ENCODE measurements around the gene CCR5AS.
A peak's percentile ranks its signal among the peaks of the same experiment; 100 is the strongest.

CCR5AS gene

DNA sequence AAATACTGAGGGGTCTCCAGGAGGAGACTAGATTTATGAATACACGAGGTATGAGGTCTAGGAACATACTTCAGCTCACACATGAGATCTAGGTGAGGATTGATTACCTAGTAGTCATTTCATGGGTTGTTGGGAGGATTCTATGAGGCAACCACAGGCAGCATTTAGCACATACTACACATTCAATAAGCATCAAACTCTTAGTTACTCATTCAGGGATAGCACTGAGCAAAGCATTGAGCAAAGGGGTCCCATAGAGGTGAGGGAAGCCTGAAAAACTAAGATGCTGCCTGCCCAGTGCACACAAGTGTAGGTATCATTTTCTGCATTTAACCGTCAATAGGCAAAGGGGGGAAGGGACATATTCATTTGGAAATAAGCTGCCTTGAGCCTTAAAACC is 31.6 kb downstream of the CCR5AS start:
- DNase-seq: no peak

DNA sequence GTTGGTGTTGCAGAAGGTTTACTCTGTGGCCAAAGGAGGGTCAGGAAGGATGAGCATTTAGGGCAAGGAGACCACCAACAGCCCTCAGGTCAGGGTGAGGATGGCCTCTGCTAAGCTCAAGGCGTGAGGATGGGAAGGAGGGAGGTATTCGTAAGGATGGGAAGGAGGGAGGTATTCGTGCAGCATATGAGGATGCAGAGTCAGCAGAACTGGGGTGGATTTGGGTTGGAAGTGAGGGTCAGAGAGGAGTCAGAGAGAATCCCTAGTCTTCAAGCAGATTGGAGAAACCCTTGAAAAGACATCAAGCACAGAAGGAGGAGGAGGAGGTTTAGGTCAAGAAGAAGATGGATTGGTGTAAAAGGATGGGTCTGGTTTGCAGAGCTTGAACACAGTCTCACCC is 32.1 kb downstream of the CCR5AS start:
- DNase-seq: no peak

DNA sequence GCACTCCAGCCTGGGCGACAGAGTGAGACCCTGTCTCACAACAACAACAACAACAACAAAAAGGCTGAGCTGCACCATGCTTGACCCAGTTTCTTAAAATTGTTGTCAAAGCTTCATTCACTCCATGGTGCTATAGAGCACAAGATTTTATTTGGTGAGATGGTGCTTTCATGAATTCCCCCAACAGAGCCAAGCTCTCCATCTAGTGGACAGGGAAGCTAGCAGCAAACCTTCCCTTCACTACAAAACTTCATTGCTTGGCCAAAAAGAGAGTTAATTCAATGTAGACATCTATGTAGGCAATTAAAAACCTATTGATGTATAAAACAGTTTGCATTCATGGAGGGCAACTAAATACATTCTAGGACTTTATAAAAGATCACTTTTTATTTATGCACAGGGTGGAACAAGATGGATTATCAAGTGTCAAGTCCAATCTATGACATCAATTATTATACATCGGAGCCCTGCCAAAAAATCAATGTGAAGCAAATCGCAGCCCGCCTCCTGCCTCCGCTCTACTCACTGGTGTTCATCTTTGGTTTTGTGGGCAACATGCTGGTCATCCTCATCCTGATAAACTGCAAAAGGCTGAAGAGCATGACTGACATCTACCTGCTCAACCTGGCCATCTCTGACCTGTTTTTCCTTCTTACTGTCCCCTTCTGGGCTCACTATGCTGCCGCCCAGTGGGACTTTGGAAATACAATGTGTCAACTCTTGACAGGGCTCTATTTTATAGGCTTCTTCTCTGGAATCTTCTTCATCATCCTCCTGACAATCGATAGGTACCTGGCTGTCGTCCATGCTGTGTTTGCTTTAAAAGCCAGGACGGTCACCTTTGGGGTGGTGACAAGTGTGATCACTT is 34.1 kb downstream of the CCR5AS start:
- DNase-seq: no peak

DNA sequence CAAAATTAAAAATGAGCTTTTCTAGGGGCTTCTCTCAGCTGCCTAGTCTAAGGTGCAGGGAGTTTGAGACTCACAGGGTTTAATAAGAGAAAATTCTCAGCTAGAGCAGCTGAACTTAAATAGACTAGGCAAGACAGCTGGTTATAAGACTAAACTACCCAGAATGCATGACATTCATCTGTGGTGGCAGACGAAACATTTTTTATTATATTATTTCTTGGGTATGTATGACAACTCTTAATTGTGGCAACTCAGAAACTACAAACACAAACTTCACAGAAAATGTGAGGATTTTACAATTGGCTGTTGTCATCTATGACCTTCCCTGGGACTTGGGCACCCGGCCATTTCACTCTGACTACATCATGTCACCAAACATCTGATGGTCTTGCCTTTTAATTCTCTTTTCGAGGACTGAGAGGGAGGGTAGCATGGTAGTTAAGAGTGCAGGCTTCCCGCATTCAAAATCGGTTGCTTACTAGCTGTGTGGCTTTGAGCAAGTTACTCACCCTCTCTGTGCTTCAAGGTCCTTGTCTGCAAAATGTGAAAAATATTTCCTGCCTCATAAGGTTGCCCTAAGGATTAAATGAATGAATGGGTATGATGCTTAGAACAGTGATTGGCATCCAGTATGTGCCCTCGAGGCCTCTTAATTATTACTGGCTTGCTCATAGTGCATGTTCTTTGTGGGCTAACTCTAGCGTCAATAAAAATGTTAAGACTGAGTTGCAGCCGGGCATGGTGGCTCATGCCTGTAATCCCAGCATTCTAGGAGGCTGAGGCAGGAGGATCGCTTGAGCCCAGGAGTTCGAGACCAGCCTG is 35.1 kb downstream of the CCR5AS start:
- DNase-seq: no peak

DNA sequence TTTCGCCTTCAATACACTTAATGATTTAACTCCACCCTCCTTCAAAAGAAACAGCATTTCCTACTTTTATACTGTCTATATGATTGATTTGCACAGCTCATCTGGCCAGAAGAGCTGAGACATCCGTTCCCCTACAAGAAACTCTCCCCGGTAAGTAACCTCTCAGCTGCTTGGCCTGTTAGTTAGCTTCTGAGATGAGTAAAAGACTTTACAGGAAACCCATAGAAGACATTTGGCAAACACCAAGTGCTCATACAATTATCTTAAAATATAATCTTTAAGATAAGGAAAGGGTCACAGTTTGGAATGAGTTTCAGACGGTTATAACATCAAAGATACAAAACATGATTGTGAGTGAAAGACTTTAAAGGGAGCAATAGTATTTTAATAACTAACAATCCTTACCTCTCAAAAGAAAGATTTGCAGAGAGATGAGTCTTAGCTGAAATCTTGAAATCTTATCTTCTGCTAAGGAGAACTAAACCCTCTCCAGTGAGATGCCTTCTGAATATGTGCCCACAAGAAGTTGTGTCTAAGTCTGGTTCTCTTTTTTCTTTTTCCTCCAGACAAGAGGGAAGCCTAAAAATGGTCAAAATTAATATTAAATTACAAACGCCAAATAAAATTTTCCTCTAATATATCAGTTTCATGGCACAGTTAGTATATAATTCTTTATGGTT is 35.9 kb downstream of the CCR5AS start, which contains the start of gene CCR5:
Gene CCR5, plus strand, starts transcription at position 108 of the 680 bp plus-strand sequence. CDS start 1,957 bp downstream, outside the sequence.
- DNase-seq: no peak

DNA sequence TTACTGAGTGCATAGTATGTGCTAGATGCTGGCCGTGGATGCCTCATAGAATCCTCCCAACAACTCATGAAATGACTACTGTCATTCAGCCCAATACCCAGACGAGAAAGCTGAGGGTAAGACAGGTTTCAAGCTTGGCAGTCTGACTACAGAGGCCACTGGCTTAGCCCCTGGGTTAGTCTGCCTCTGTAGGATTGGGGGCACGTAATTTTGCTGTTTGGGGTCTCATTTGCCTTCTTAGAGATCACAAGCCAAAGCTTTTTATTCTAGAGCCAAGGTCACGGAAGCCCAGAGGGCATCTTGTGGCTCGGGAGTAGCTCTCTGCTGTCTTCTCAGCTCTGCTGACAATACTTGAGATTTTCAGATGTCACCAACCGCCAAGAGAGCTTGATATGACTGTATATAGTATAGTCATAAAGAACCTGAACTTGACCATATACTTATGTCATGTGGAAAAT is 37.2 kb downstream of the CCR5AS start:
- DNase-seq: no peak

DNA sequence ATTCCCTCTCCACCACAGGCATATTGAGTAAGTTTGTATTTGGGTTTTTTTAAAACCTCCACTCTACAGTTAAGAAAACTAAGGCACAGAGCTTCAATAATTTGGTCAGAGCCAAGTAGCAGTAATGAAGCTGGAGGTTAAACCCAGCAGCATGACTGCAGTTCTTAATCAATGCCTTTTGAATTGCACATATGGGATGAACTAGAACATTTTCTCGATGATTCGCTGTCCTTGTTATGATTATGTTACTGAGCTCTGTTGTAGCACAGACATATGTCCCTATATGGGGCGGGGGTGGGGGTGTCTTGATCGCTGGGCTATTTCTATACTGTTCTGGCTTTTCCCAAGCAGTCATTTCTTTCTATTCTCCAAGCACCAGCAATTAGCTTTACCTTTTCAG is 37.7 kb downstream of the CCR5AS start:
- no peak for DNase-seq

DNA sequence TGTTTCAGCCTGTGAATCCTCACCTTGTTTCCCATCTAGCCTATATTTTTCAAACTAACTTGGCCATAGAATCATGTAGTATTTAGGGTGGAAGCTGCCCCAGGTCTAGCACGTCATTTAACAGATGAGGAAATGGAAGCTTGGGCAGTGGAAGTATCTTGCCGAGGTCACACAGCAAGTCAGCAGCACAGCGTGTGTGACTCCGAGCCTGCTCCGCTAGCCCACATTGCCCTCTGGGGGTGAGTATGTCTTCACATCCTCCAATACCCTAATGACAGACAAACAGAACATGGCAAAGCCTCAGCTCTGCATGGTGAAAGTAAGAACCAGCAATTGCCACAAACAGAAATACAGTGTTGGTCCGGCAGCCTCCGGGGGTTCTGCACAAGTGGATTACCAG is 38.3 kb downstream of the CCR5AS start:
- DNase-seq: peak; percentile 68

DNA sequence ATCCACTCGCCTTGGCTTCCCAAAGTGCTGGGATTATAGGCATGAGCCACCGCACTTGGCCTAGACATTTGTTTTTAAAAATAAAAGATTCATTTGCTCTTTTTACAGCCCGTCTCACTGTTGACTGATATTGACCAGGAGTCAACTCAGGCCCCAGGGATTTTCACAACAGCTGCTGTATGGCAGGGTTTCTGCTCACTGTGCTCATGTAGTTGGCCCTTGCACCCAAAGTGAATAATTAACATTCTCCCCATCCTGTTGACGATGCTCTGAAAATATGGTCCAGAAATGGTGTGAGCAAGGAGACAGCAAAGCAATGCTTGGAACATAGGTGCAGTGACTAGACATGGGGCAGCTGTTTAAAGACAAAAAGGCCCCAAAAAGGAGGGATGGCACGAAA is 39.1 kb downstream of the CCR5AS start:
- DNase-seq: no peak

DNA sequence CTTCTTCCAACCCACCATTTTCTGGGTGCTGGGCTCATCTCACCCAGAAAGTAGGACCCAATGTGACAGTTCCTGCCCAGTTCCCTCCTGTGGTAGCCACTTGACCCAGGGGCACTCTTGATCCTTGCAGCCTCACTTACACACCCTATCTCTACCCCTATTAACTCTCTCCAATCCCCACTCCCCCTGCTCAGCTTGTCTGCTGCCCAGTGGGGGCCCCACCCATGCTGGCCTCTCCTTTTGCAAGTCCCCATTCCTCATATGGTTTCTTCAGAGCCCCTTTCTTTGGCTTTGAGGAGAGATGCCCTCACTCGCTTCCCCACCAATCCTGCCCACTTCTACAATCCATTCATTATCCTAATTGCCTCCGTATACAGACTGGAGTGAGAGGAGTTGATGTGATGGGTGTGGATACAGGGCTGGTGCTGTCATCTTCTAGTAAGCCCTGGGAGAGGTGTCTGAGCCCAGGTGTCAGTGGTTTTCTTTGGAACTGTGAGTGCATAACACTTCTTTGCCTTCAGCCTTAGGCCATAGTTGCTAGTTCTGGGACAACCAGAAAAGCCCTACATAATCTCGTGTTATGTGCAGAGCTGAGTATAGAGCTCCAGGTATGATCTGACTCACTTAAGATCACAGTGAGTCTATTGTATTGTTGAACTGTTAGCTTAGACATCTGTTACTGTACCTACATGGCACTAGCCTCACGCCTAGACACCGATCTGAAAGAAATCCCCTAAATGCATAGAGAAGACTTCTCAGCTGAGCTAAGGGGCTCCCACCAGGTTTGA is 40.9 kb downstream of the CCR5AS start:
- no peak for DNase-seq

DNA sequence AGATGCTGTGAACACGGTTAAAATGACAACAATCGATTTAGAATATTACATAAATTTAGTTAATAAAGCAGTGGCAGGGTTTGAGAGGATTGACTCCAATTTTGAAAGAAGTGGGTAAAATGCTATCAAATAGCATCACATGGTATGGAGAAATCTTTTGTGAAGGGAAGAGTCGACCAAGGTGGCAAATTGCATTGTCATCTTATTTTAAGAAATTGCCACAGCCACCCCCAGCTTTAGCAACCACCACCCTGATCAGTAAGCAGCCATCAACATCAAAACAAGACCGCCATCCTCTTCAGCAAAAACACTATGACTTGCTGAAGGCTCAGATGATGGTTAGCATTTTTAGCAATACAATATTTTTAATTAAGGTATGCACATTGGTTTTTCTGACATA is 41.8 kb downstream of the CCR5AS start:
- no peak for DNase-seq

DNA sequence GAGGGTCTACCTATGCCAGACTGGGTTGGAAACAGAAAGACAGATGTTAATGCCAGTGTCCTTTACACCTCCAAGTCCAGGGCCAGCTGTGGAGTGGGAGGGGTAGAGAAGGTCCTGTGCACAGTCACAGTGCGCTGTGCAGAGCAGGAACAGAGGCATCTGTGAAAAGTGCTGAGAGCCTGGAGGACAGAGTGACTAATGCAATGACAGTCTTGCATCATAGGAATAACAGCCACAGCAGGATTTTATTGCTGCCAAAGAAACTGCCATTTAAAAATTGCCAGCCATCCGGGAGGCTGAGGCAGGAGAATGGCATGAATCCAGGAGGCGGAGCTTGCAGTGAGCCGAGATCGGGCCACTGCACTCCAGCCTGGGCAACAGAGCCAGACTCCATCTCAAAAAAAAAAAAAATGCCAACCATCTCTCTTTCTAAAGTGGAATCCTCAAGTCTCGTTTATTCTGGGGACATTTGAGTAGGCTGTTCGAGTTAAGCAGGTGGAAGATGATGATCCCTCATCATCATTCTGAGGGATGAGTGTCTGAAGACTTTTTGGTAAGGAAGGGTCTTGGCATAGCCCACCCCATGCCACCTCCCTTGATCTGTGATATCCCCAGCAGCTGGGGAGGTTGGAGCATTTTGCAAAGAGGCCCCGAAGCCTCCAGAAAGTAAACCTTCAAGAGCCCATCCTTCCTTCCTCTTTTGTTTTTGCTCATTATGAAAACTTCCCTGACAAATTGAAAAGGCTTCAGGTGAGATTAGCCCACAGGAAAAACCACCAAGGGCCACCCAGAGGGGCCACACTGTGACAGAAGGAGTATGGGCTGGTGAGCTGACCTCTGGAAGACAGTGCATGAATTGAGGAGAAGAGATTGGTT is 45.2 kb downstream of the CCR5AS start:
- DNase-seq: no peak

DNA sequence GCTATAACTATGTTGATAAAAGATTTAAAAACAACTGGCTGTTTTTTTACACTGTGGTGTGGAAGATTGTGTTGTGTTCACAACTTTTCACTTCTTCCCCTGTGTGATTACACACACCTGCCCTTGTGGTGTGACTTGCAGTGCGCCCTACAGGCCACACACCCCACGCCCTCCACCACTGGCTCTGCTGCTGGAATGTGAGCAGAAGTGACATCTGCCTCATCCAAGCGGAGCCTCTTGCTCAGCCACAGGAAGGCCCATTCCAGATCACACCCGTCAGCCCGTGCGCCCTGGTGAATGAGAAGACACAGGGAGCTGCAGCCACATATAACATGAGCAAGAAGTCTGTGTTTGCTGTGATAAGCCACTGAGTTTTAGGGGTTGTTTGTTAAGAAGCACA is 46.0 kb downstream of the CCR5AS start:
- DNase-seq: no peak

DNA sequence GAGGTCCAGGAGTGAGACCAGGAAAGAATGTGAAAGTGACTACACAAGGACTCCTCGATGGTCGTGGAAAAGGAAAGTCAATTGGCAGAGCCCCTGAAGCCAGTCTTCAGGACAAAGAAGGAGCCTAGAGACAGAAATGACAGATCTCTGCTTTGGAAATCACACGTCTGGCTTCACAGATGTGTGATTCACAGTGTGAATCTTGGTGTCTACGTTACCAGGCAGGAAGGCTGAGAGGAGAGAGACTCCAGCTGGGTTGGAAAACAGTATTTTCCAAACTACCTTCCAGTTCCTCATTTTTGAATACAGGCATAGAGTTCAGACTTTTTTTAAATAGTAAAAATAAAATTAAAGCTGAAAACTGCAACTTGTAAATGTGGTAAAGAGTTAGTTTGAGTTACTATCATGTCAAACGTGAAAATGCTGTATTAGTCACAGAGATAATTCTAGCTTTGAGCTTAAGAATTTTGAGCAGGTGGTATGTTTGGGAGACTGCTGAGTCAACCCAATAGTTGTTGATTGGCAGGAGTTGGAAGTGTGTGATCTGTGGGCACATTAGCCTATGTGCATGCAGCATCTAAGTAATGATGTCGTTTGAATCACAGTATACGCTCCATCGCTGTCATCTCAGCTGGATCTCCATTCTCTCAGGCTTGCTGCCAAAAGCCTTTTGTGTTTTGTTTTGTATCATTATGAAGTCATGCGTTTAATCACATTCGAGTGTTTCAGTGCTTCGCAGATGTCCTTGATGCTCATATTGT is 47.0 kb downstream of the CCR5AS start:
- no peak for DNase-seq

DNA sequence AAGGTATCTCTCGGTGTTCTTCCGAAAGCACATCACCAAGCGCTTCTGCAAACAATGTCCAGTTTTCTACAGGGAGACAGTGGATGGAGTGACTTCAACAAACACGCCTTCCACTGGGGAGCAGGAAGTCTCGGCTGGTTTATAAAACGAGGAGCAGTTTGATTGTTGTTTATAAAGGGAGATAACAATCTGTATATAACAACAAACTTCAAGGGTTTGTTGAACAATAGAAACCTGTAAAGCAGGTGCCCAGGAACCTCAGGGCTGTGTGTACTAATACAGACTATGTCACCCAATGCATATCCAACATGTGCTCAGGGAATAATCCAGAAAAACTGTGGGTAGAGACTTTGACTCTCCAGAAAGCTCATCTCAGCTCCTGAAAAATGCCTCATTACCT is 48.4 kb downstream of the CCR5AS start:
- no peak for DNase-seq

DNA sequence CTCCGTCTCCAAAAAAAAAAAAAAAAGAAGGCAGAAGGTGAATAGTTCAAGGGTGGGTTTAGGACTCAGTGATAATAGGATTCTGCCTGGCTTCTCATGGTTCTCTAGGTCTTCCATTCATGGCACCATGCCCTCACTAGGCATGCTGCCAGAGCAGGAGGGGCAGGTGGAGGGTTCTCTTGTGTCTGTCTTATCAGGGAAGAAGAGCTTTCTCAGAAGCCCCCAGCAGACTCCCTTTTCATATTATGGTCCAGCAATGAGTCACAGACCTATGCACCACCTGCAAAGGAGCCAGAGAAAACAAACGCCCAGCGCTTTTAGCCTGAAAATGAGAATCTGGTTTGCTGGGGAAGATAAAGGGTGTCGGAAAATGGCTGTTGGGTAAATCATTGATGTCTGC is 50.0 kb downstream of the CCR5AS start:
- DNase-seq: no peak

DNA sequence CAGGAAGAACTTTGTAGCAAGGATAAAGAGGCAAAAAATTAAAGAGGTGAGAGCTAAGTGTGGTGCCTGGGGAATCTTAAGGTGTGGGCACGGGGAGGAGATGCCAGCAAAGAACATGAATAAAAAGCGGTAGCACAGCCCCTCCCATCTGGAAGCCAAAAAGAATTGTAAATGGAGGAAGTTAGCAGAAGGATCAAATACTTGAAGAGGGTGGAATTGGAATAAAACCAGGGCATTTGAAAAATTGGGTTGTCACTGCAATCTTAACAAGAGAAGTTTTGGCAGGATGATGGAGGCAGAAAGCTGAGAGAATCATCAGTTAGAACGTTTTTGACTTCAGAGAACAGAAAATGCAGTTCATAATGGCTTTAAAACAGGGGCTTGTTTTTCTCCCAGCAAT is 50.6 kb downstream of the CCR5AS start:
- no peak for DNase-seq

DNA sequence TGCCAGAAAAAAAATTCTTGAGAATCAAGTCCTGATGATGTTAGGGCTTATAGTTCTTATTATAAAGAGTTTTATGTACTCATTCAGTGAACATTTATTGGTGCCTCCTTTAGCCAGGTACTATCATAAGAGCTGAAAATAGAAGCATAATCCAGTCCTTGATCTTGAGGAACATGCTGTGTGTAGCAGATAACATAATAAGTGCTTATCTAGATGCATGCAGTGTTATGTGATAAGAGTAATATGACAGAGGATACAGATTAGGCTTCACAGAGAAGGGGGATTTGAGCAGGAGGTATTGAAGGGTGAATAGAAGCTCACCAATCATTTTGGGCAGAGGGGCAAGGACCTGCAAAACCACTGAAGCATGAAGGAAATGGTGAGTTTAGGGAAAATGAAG is 51.9 kb downstream of the CCR5AS start:
- no peak for DNase-seq

DNA sequence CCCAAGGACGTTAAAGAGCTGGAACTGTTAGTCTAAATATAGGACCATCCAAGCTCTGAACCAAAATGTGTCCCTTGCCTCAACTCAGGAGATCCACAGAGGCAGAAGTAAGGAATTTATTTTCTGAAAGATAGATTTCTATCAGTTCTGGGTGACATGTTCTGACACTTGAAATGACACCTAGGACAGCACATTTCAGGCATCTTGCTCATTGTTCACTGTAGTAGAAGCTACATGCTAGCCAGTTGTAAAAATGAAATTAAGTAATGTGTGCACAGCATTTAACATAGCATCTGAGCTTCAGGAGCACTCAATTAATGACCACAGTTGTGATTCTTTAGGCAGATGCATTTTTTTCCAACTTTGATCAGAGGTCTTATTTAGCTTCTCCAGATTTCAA is 52.4 kb downstream of the CCR5AS start:
- DNase-seq: no peak

DNA sequence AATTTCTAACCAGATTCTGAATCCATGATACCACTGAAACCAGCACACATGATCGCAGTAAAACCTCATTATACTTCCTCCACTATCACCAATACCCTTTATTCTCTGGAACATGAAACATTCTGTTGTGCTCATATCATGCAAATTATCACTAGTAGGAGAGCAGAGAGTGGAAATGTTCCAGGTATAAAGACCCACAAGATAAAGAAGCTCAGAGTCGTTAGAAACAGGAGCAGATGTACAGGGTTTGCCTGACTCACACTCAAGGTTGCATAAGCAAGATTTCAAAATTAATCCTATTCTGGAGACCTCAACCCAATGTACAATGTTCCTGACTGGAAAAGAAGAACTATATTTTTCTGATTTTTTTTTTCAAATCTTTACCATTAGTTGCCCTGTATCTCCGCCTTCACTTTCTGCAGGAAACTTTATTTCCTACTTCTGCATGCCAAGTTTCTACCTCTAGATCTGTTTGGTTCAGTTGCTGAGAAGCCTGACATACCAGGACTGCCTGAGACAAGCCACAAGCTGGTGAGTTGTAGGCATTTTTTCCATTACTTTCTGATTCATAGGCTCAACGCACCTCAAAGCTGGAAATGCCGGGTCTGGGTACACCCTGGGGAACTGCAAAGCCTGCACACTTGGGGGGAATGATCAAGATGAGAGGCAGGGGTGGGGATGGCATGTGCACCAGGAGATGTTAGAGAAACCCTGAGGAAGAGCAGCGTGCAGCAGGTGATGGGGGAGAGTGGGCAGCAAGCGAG is 53.0 kb downstream of the CCR5AS start, which contains the start of gene CCR2:
Gene CCR2, plus strand, starts transcription at position 465 of the 764 bp plus-strand sequence. CDS start 3,417 bp downstream, outside the sequence.
- no peak for DNase-seq

Data from activated effector memory CD4-positive, alpha-beta T cell treated with Interleukin-2 at 50 U/mL for 16 hours (primary cell).